Measurements from ENCODE around the gene DOCK2. TPM values are rescaled to one million over a fixed set of nuclear protein-coding genes. Genes with fewer than 3 reads are reported as not detected.

Gene DOCK2
- total RNA-seq, 1 donor from 2014 or later = 1.1 TPM

DNA sequence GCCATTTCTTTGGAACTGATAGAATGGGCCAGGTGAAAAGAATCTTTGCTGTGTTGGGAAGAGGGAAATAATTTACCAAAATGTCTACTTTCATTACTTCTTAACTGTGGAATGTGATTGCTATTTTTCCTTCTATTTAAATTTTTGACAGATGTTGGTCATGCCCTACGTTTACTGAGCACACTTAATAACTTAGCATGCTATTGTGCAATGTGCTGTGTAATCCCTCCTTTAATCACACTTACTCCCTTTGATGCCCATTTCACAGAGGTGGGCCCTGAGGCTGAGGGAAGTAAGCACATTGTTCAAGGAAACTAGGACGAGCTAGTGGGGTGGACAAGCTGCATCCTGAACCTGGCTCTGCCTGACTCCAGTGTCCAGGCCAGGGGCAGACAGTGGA, 391.0 kb downstream of the DOCK2 start:
- peaks cover 4% of the 10 kb centered on the region for H3K27me3 Mint-ChIP-seq (ENCODE audit: insufficient read depth, low read depth)
- no peak overlapping the region for H3K4me3 Mint-ChIP-seq
- no peaks in the 10 kb centered on the region for H3K27me3 ChIP-seq
- peaks cover 8% of the 10 kb centered on the region for H3K4me1 Mint-ChIP-seq
- no peaks in the 10 kb centered on the region for H3K9me3 ChIP-seq (ENCODE audit: low read depth)
- H3K4me3 ChIP-seq = no peak overlapping the region
- no peak for TF ChIP-seq EZH2phosphoT487 (IDR thresholded peaks at IDR 0.05)
- TF ChIP-seq, protein P1, sequence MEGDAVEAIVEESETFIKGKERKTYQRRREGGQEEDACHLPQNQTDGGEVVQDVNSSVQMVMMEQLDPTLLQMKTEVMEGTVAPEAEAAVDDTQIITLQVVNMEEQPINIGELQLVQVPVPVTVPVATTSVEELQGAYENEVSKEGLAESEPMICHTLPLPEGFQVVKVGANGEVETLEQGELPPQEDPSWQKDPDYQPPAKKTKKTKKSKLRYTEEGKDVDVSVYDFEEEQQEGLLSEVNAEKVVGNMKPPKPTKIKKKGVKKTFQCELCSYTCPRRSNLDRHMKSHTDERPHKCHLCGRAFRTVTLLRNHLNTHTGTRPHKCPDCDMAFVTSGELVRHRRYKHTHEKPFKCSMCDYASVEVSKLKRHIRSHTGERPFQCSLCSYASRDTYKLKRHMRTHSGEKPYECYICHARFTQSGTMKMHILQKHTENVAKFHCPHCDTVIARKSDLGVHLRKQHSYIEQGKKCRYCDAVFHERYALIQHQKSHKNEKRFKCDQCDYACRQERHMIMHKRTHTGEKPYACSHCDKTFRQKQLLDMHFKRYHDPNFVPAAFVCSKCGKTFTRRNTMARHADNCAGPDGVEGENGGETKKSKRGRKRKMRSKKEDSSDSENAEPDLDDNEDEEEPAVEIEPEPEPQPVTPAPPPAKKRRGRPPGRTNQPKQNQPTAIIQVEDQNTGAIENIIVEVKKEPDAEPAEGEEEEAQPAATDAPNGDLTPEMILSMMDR (IDR thresholded peaks at IDR 0.05) = no peak
- TF ChIP-seq EZH2 (IDR thresholded peaks at IDR 0.05) = no peak
- H3K36me3 Mint-ChIP-seq = no peaks in the 10 kb centered on the region
- DNase-seq (ENCODE audit: low spot score) = no peak
- H3K79me2 ChIP-seq (ENCODE audit: low read depth) = no peaks in the 10 kb centered on the region
- H3F3A ChIP-seq (ENCODE audit: low read depth) = no peaks in the 10 kb centered on the region
- no peak overlapping the region for H3K9ac ChIP-seq
- no peak overlapping the region for H2AFZ ChIP-seq (replicated peaks)
- H3K4me1 ChIP-seq = no peaks in the 10 kb centered on the region
- no peaks in the 10 kb centered on the region for H3K36me3 ChIP-seq
- no peaks in the 10 kb centered on the region for H4K20me1 ChIP-seq (ENCODE audit: low read depth)
- no peak overlapping the region for H3K27ac ChIP-seq
- H3K9me3 Mint-ChIP-seq = no peaks in the 10 kb centered on the region
- peak overlapping the region; percentile 7 for H3K27ac Mint-ChIP-seq
- no peak overlapping the region for H3K4me2 ChIP-seq

DNA sequence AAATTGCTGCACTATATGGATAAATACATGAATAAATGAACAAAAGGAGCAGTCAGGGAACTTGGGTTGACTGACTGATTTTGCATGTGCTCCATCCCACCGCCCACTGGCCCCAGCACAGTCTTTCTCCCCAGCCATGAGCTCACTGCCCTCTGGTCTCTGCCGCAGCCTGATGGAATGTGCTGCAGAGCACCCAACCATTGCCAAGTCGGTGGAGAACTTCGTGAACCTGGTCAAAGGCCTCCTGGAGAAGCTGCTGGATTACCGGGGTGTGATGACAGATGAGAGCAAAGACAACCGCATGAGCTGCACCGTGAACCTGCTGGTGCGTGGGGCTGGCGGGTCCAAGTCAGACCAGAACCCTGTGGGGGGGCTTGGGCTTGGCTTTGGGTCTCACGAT, 397.2 kb downstream of the DOCK2 start:
- TF ChIP-seq EZH2 (IDR thresholded peaks at IDR 0.05) = no peak
- TF ChIP-seq, protein P1 (IDR thresholded peaks at IDR 0.05) = no peak
- TF ChIP-seq EZH2phosphoT487 (IDR thresholded peaks at IDR 0.05) = no peak
- Mint-ChIP-seq H3K36me3 (no peaks in the 10 kb centered on the region), H3K27me3 (ENCODE audit: insufficient read depth, low read depth) (peaks cover 2% of the 10 kb centered on the region), H3K27ac (no peak overlapping the region), H3K4me3 (no peak overlapping the region), H3K9me3 (no peaks in the 10 kb centered on the region), H3K4me1 (peaks cover 8% of the 10 kb centered on the region)
- H4K20me1 ChIP-seq (ENCODE audit: low read depth) = no peaks in the 10 kb centered on the region
- no peak overlapping the region for H2AFZ ChIP-seq (replicated peaks)
- H3K4me3 ChIP-seq = no peak overlapping the region
- no peak for DNase-seq (ENCODE audit: low spot score)
- H3K27me3 ChIP-seq = no peaks in the 10 kb centered on the region
- no peaks in the 10 kb centered on the region for H3K36me3 ChIP-seq
- H3K9ac ChIP-seq = no peak overlapping the region
- no peaks in the 10 kb centered on the region for H3K9me3 ChIP-seq (ENCODE audit: low read depth)
- H3K79me2 ChIP-seq (ENCODE audit: low read depth) = no peaks in the 10 kb centered on the region
- H3K27ac ChIP-seq = no peak overlapping the region
- no peaks in the 10 kb centered on the region for H3K4me1 ChIP-seq
- H3K4me2 ChIP-seq = no peak overlapping the region
- H3F3A ChIP-seq (ENCODE audit: low read depth) = no peaks in the 10 kb centered on the region

DNA sequence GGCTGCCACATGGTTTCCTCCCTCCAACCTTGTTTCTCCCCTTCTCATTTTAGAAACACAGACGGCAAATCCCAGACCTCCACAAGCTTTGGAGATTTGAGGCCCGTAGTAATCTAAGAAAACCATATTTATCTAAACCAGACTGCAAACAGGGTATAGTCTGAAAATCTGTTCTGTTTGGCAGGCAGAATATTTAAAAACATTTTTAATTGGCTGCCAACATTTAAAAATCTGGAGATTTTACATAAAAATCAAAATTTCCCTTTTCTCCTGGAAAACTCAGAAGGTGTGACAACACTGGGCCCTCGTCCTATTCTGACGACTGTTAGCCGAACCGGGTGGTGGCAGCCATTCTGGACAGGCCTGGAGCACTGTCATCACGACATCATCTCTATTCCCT, 401.2 kb downstream of the DOCK2 start:
- H3K36me3 Mint-ChIP-seq = no peaks in the 10 kb centered on the region
- H3K79me2 ChIP-seq (ENCODE audit: low read depth) = no peaks in the 10 kb centered on the region
- H3K27ac ChIP-seq = no peak overlapping the region
- H3K4me3 Mint-ChIP-seq = no peak overlapping the region
- no peaks in the 10 kb centered on the region for H3K27me3 ChIP-seq
- peaks cover 4% of the 10 kb centered on the region for H3K27me3 Mint-ChIP-seq (ENCODE audit: insufficient read depth, low read depth)
- no peaks in the 10 kb centered on the region for H4K20me1 ChIP-seq (ENCODE audit: low read depth)
- peaks cover 3% of the 10 kb centered on the region for H3K9me3 Mint-ChIP-seq
- H3K4me1 ChIP-seq = no peaks in the 10 kb centered on the region
- DNase-seq (ENCODE audit: low spot score) = no peak
- no peak overlapping the region for H3K4me2 ChIP-seq
- H3K9me3 ChIP-seq (ENCODE audit: low read depth) = no peaks in the 10 kb centered on the region
- H3K4me1 Mint-ChIP-seq = no peaks in the 10 kb centered on the region
- no peak overlapping the region for H2AFZ ChIP-seq (replicated peaks)
- no peak overlapping the region for H3K27ac Mint-ChIP-seq
- H3K9ac ChIP-seq = no peak overlapping the region
- TF ChIP-seq, protein P1 (IDR thresholded peaks at IDR 0.05) = no peak
- TF ChIP-seq EZH2phosphoT487 (IDR thresholded peaks at IDR 0.05) (no peak), EZH2 (IDR thresholded peaks at IDR 0.05) (no peak)
- no peak overlapping the region for H3K4me3 ChIP-seq
- no peaks in the 10 kb centered on the region for H3K36me3 ChIP-seq
- no peaks in the 10 kb centered on the region for H3F3A ChIP-seq (ENCODE audit: low read depth)

All from neural progenitor cell (in vitro differentiated cells).